Endodermal cell (in vitro differentiated cells): ENCODE data around the gene NUP214. TPM values are rescaled to one million over a fixed set of nuclear protein-coding genes. Genes with fewer than 3 reads are reported as not detected.

ENCODE experiments used
- DNase-seq: peaks from one replicate; pipeline ENCODE4 v3.0.0-alpha.2; 2017
- H3K27ac ChIP-seq: 2 replicates; pipeline ENCODE4 v1.5.1; 2013; ENCODE audit warnings: mild to moderate bottlenecking, low read depth, low read length, moderate library complexity
- H3K27me3 ChIP-seq: 2 replicates; pipeline ENCODE4 v1.6.1; 2013; ENCODE audit warnings: mild to moderate bottlenecking, low read length, moderate library complexity; ENCODE audit not compliant: insufficient read depth, control insufficient read depth, poor library complexity, severe bottlenecking
- H3K36me3 ChIP-seq: 2 replicates; pipeline ENCODE4 v1.7.0; 2013; ENCODE audit warnings: mild to moderate bottlenecking, low read length, moderate library complexity; ENCODE audit not compliant: control insufficient read depth, insufficient read depth
- H3K4me1 ChIP-seq: one replicate; pipeline ENCODE4 v1.7.0; 2013; ENCODE audit warnings: low read length; ENCODE audit not compliant: control insufficient read depth, insufficient read depth
- H3K4me3 ChIP-seq: 2 replicates; pipeline ENCODE4 v1.5.1; 2013; ENCODE audit warnings: mild to moderate bottlenecking, low read length, moderate library complexity
- H3K9ac ChIP-seq: 2 replicates; pipeline ENCODE4 v1.6.1; 2013; ENCODE audit warnings: mild to moderate bottlenecking, low read length, moderate library complexity; ENCODE audit not compliant: poor library complexity, severe bottlenecking; ENCODE audit errors: extremely low read depth
- H3K9me3 ChIP-seq: 2 replicates; pipeline ENCODE4 v1.6.1; 2013; ENCODE audit warnings: mild to moderate bottlenecking, low read length, moderate library complexity; ENCODE audit not compliant: control insufficient read depth
- H3K27ac Mint-ChIP-seq: 2 replicates; pipeline ENCODE4 v1.8.0; 2020; ENCODE audit warnings: mixed read lengths
- H3K27me3 Mint-ChIP-seq: 2 replicates; pipeline ENCODE4 v1.8.0; 2021; ENCODE audit warnings: mild to moderate bottlenecking, mixed read lengths; ENCODE audit not compliant: insufficient read depth
- H3K36me3 Mint-ChIP-seq: 2 replicates; pipeline ENCODE4 v1.8.0; 2020; ENCODE audit warnings: low read depth, mixed read lengths
- H3K4me1 Mint-ChIP-seq: 2 replicates; pipeline ENCODE4 v1.8.0; 2020; ENCODE audit warnings: mixed read lengths
- H3K4me3 Mint-ChIP-seq: 2 replicates; pipeline ENCODE4 v1.8.0; 2020; ENCODE audit warnings: mild to moderate bottlenecking, moderate library complexity, mixed read lengths
- H3K9me3 Mint-ChIP-seq: 2 replicates; pipeline ENCODE4 v1.8.0; 2020; ENCODE audit warnings: mild to moderate bottlenecking, mixed read lengths
- CTCF ChIP-seq: fragments of 200-600 bp; sonication (generic); conservative IDR thresholded peaks from 2 replicates; pipeline ENCODE4 v1.5.0; 2021; ENCODE audit warnings: antibody characterized with exemption, mild to moderate bottlenecking
- WGBS, 2 experiments: methylation state at CpG; one replicate each; pipeline versions ENCODE4 v1.1.5 to v1.1.7; 2013; ENCODE audit warnings: missing lambda C conversion rate in 2 of 2, mixed read lengths in 1 of 2; ENCODE audit not compliant: insufficient coverage in 1 of 2, insufficient read length in 1 of 2; 5-methylcytosine and 5-hydroxymethylcytosine counted together
- total RNA-seq, 2 donors: library from RNA; stranded (reverse); fragmentation: NEBNext Ultra II Directional in 1 of 2; extraction: Animal tissue kit (Norgen Biotek cat#: 25700) in 1 of 2; gene quantifications; 2 replicates in 1 of 2; 3 replicates in 1 of 2; pipeline ENCODE4 v1.2.1, GENCODE V29; 2021

NUP214 gene
- total RNA-seq, 2 donors from 2014 or later, result 56.7 to 59.9 TPM

GRCh38 chr9:131092030-131092429, 33.4 kb upstream of the NUP214 start:
- H3K4me1 Mint-ChIP-seq, result peaks cover 3% of the 10 kb centered on the region
- no peaks in the 10 kb centered on the region for H3K27me3 ChIP-seq
- no peak overlapping the region for H3K27ac Mint-ChIP-seq
- H3K9ac ChIP-seq, result no peak overlapping the region
- peaks cover 16% of the 10 kb centered on the region for H3K27me3 Mint-ChIP-seq
- H3K4me3 Mint-ChIP-seq, result no peak overlapping the region
- H3K36me3 Mint-ChIP-seq, result peaks cover 5% of the 10 kb centered on the region
- 91 to 95% methylated on average over 4 to 6 of the region's 6 CpGs for WGBS, 2 experiments
- no peak overlapping the region for H3K27ac ChIP-seq
- no peak overlapping the region for H3K4me3 ChIP-seq
- no peaks in the 10 kb centered on the region for H3K9me3 Mint-ChIP-seq
- no peak for DNase-seq
- no peaks in the 10 kb centered on the region for H3K9me3 ChIP-seq
- TF ChIP-seq CTCF, result no peak
- no peaks in the 10 kb centered on the region for H3K4me1 ChIP-seq
- no peaks in the 10 kb centered on the region for H3K36me3 ChIP-seq

GRCh38 chr9:131092548-131093440, 32.6 kb upstream of the NUP214 start:
- TF ChIP-seq CTCF, result no peak
- H3K27ac ChIP-seq, result no peak overlapping the region

GRCh38 chr9:131094015-131094414, 31.4 kb upstream of the NUP214 start:
- 95 to 96% methylated on average over 4 to 5 of the region's 5 CpGs for WGBS, 2 experiments
- H3K4me3 Mint-ChIP-seq, result no peak overlapping the region
- H3K9me3 Mint-ChIP-seq, result no peaks in the 10 kb centered on the region
- DNase-seq, result no peak
- Histone ChIP-seq H3K36me3 (no peaks in the 10 kb centered on the region), H3K9me3 (no peaks in the 10 kb centered on the region), H3K4me1 (peaks cover 15% of the 10 kb centered on the region), H3K9ac (no peak overlapping the region), H3K27ac (no peak overlapping the region), H3K4me3 (no peak overlapping the region), H3K27me3 (no peaks in the 10 kb centered on the region)
- peaks cover under 1% of the 10 kb centered on the region for H3K36me3 Mint-ChIP-seq
- no peak for TF ChIP-seq CTCF
- no peak overlapping the region for H3K27ac Mint-ChIP-seq
- H3K27me3 Mint-ChIP-seq, result peaks cover 16% of the 10 kb centered on the region
- H3K4me1 Mint-ChIP-seq, result peaks cover 17% of the 10 kb centered on the region

More at GRCh38 chr9:131092548-131093440, 32.6 kb upstream of the NUP214 start:
- Histone ChIP-seq H3K36me3 (no peaks in the 10 kb centered on the region), H3K9me3 (no peaks in the 10 kb centered on the region), H3K27me3 (no peaks in the 10 kb centered on the region), H3K9ac (no peak overlapping the region), H3K4me3 (no peak overlapping the region), H3K4me1 (peaks cover 5% of the 10 kb centered on the region)
- Mint-ChIP-seq H3K4me1 (peaks cover 8% of the 10 kb centered on the region), H3K27ac (no peak overlapping the region), H3K27me3 (peaks cover 16% of the 10 kb centered on the region), H3K9me3 (no peaks in the 10 kb centered on the region), H3K4me3 (no peak overlapping the region), H3K36me3 (peaks cover 2% of the 10 kb centered on the region)
- no peak for DNase-seq
- 92% methylated on average over 9 to 24 of the region's 24 CpGs for WGBS, 2 experiments
